ENCODE results near the gene OLFML3.

DNA sequence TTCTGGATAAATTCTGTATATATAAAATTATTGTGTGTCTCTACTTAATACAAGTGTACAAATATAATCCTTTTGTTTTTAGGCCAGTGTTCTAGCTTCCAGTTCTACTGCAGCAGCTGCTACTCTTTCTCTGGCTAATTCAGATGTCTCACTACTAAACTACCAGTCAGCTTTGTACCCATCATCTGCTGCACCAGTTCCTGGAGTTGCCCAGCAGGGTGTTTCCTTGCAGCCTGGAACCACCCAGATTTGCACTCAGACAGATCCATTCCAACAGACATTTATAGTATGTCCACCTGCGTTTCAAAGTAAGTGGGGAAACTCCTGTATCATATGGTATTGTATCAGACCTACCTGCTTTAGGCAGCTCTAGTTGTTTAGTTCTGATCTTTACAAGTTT, 21.3 kb upstream of the OLFML3 start:
- TF ChIP-seq, protein P1, sequence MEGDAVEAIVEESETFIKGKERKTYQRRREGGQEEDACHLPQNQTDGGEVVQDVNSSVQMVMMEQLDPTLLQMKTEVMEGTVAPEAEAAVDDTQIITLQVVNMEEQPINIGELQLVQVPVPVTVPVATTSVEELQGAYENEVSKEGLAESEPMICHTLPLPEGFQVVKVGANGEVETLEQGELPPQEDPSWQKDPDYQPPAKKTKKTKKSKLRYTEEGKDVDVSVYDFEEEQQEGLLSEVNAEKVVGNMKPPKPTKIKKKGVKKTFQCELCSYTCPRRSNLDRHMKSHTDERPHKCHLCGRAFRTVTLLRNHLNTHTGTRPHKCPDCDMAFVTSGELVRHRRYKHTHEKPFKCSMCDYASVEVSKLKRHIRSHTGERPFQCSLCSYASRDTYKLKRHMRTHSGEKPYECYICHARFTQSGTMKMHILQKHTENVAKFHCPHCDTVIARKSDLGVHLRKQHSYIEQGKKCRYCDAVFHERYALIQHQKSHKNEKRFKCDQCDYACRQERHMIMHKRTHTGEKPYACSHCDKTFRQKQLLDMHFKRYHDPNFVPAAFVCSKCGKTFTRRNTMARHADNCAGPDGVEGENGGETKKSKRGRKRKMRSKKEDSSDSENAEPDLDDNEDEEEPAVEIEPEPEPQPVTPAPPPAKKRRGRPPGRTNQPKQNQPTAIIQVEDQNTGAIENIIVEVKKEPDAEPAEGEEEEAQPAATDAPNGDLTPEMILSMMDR (conservative IDR thresholded peaks at IDR 0.05 in 1 of 2, IDR thresholded peaks at IDR 0.05 in 1 of 2; ENCODE audit: extremely low read depth in 1 of 2, insufficient read depth in 1 of 2, low read depth in 1 of 2, low read length in 2 of 2) = no peak
- no peak for TF ChIP-seq EZH2 (IDR thresholded peaks at IDR 0.05; ENCODE audit: borderline replicate concordance, low read length)

Measured in mammary epithelial cell (primary cell).